ENCODE results near the gene KICS2.

GRCh38 chr12:64258576-64258975, 36.5 kb upstream of the KICS2 start:
- TF ChIP-seq CTCF (IDR thresholded peaks at IDR 0.05) = no peak
- TF ChIP-seq POLR2A (IDR thresholded peaks at IDR 0.05) = no peak
